HG03060 (cell line): ENCODE measurements around the gene SCRG1.
A peak's percentile ranks its signal among the peaks of the same experiment; 100 is the strongest.

Experiments
- ATAC-seq: cut with Tn5 transposase; IDR thresholded peaks from one replicate; pipeline ENCODE4 v1.9.1; 2021; ENCODE audit warnings: low read depth, moderate number of reproducible peaks; ENCODE audit not compliant: unreplicated experiment

SCRG1 gene

DNA sequence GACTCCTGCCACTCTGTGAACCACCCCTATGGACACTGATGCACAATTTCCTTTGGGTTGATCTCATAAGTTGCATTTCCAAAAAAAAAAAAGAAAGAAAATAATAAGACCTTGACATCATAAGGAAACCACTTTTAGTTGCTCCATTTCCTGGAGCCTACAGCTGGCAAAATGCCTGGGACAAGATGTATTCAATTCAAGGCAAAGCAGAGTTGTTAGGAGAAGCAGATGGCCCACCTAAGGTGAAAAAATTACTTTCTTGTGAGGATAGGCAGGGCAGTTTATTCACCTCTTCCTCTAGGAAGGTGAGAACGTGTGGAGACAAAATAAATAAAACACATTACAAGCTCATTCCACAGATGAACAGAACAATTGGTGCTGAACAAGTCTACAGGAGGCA is 14.1 kb upstream of the SCRG1 start:
- ATAC-seq = no peak

DNA sequence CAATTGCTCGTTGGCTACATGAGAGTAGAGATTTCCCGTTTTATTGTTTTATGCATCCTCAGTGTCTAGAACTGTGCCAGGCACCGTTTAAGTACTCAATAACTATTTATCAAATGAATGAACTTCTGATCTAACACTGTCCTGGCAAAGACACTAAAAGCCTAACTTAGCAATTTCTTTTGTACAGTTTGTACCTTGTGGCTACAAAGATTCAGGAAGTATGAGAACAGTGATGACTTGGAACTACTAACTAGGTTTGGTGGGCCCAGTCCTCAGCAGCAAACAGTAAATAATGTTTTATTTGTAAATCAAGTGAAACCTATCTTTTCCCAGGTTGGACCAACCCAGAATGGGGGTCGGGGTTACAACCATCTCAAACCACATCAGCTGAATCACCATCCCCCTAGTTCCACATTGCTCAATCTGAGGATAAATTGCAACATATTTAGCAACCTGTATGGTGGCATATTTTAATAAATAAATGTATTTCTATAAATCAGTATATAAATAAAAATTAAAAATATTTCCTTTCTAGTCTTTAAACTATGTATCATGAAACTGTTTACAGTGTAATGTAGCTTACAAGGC is 12.3 kb upstream of the SCRG1 start:
- no peak for ATAC-seq

DNA sequence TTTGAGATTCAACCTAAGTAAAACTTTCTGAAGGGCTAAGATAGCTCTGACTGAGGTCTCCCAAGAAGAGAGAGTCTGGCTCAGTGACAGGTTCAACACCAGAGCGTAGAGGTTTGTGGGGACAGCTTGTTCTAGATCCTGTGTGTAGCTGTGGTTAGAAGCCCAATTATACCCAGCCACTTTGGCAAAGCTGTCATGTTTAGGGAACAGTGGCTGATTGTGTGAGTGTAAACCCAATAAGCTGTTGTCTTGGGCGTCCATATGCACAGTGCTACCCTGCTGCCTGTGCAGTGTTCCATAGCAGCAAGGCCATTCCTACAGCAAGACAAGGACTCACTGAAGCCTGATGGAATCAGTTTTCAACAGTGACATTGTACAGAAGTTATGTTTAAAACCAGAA is 11.2 kb upstream of the SCRG1 start:
- ATAC-seq = no peak

DNA sequence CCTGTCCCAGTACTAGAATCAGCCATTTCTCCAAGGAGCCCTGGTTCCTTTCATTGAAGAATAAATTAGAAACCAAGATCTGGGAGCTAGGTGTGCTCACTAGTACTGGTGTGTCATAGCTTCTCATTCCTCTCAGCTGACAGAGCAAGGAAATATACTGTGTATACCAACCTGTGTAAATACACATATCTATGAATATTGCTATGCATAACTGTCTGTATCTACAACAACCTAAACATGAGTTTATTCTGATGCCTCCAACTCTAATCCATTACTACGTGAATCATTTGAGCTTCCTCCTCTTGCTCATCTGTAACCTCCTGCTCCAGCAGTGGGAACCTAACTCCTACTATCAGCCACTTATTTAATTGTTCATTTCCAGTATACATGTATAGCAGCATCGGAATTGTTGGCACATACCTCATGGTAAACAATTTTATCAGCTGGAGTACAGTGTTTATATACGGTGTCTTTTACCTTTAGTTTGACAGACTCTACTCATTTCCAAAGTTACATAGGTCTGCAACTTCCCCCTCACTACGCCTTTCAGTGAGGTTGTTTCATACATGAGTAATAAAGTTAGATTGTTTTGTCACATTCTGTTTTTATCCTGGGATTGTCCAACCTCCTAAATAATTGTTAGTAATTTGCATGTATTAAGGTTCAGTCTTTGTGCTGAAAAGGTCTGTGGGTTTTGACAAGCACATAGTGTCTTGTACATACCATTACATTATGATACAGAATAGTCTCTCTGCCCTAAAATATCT is 7.1 kb upstream of the SCRG1 start:
- no peak for ATAC-seq

DNA sequence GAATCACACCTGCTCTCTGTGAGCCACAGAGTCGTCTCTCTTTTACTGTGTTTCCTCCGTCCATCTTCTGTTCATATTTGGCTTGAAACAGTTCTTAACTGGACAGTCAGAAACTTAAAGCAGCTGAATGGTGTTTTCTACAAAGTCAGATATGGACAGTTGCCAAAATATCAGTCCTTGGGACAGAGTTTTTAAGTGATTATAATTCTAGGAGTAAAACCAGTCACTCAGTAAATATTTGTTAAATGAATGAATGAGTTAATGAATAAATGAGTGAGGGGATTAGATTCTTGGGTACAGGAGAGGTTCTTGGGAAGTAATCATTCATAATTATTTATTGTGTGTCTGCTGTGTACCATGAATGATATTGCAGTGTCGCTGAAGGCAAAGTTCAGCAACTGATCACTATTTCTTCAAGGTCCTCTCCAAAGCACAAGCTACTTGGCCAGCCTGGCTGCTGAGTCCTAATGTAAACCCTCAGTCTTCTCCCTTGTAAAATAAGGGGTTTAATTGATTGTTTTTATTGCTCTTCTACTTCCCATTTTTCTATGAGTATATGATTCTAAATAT is 5.5 kb upstream of the SCRG1 start:
- no peak for ATAC-seq

DNA sequence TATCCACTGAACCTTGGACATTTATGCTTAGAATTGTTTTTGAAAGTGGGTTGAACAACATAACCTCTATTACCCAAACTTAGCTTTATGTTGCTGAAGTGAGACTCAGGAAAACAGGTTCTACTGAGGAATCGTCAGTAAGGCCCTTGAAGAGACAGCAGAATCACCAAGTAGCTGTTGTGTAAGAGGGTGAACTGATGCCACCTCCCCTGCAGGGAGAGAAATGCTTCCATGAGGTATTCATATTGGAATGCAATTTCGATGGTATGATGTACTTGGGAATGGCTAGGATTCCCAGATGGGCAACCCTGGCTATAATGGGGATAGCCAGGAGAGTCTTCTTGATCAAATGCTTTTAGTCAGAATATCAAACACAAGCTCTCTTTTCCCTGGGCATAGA is 4.1 kb upstream of the SCRG1 start:
- ATAC-seq = no peak

DNA sequence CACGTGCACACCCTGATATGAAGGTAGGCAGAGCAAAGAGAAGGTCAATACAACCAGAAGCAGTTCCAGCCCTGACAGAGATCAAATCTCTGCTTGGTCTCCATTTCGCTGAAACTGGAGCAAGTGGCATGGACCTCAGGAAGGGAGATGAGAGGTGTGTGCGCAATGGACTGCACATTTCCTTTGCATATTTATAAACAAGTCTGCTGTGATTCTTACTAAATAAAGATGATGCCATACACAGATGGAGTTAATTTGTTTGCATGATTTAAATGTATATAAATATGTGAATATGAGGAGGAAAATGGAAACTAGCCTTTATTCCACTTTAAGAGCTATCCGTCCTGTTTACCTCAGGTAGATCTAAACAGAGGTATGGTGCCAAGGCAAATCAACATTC is 2.1 kb upstream of the SCRG1 start:
- no peak for ATAC-seq

DNA sequence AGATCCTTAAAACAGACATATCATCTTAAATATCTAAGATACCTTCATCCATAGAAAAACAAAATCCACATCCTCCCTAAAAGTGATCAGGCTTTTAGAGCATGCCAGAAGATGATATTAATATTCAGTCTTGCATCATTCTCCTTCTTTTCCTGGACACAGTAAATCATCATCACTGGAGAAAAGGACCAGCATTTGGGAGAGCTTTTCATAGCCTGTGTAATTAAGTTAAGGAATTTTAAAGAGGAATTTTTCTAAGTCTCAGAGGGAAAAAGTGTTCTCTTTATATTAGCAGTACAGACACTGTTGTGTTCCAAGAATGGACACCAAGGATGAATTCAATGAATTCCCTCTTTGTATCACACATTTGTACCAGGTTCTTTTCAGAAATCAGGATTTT is 696 bp downstream of the SCRG1 start:
- no peak for ATAC-seq

DNA sequence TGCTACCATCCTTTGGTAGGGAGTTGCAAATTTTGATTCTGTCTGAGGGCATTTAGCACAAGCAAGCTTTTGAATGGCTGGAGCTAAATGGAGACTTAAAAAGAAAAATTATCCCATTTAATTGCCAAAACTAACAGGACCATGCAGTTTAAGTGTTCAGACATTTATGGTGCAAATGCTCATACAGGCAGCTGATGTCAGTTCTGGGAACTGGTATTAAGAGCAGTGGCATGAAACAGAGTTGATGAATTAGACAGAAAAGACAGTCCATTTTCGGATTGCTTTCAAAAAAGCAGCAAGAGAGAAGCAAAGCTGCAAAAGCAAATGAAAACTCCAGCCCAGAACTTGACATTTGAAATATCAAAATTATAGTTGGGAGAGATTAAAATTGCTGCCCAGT is 1.3 kb downstream of the SCRG1 start:
- ATAC-seq = no peak

DNA sequence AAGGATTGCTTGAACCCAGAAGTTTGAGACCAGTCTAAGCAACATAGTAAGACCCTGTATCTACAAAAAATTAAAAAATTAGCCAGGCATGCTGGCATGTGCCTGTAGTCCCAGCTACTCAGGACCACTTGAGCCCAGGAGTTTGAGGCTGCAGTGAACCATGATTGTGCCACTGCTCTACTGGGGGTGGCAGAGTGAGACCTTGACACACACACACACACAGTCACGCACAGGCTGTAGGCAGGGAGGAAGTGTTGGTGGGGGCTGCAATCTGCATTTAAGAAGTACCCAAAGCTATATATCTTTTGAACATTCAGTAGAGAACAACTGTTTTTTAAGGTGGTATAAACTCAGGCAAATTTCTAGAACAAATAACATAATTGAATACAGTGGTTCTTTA is 7.2 kb downstream of the SCRG1 start:
- no peak for ATAC-seq

DNA sequence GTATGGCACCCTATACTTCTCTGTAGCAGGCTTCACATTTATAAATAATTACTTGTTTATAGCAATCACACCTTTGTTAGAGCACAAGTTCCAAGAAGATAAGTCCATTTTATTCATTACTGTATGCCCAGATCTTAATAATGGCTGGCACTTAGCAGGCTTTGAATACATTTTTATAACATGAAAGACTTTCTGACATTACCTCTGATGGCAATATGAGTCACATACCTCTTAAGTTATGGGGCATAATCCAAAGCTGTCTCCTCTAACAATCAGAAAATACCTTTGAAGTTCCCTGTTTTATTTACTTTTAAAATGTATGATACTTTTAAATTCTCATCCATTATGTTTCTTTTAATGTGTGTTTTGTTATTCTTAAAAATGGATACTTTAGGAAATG is 12.2 kb downstream of the SCRG1 start:
- no peak for ATAC-seq

DNA sequence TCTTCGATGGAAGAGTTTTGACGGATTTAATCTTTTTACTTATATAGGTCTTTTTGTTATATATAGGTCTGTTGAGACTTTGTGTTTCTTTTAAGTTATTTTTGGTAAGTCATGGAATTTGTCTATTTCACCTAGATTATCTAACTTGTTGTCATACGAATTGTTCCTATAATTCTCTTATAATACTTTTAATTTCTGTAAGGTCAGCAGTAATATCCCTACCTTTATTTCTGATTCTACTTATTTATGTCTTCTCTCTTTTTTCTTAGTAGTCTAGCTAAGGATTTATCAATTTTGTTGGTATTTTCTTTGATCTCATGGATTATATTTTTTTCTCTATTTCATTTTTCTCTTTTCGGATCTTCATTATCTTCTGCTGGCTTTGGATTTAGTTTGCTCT is 16.6 kb downstream of the SCRG1 start:
- no peak for ATAC-seq

DNA sequence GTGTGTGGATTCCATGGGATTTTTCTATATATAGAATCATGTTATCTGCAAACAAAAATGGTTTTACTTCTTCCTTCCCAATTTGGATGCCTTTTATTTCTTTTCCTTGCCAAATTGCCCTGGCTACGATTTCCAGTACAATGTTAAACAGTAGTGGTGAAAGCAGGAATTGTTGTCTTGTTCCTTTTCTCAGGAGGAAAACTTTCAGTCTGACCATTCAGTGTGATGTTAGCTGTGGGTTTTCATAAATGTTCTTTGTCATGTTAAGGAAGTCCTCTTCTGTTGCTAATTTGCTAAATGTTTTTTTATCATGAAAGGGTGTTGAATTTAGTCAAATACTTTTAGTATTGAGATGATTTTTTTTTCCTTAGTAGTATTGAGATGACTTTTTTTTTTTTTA is 17.3 kb downstream of the SCRG1 start:
- ATAC-seq = no peak

DNA sequence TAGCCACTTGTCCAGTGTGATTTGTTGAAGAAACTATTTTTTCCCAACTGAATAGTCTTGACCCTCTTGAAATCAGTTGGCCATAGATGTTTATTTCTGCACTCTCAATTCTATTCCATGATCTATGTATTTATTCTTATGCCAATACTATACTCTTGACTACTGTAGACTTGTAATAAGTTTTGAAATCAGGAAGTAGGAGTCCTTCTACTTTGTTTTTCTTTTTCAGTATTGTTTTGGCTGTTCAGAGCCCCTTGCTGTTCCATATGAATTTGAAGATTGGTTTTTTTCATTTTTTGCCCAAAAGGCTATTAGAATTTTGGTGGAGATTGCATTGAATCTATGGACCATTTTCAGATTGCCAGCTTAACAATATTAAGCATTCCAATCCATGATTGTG is 17.9 kb downstream of the SCRG1 start:
- no peak for ATAC-seq

DNA sequence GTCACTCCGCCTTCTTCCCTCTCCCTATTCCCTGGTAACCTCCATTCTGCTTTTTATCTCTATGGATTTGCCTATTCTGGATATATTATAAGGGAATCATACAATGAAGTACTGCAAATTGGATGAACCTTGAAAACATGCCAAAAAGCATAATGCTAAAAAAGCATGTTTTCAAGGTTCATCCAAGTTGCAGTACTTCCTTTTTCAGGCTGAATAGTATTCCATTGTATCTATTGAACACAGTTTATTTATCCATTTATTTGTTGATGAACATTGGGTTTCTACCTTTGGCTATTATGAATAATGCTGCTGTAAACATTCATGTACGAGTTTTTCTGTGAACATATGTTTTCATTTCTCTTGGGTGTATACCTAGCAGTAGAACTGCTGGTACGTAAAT is 19.0 kb downstream of the SCRG1 start:
- no peak for ATAC-seq

DNA sequence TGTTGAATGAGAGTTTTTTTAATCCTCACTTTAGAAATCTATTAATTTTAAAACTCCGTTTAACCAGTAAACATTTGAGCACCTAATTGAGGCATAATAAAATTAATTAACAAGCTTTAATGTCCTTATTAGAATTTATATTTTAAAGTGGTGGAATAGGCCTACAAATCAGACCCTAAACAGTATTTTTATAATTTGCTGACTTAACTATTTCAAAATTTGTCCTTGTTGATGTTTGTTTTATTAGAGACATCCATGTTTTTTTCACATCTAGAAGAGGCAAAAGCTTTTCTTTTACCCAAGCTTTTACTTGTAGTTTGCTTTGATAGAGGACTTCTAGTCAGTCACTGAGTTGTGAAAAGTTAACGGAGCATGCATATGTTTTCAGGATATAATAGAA is 24.3 kb downstream of the SCRG1 start:
- ATAC-seq = no peak

DNA sequence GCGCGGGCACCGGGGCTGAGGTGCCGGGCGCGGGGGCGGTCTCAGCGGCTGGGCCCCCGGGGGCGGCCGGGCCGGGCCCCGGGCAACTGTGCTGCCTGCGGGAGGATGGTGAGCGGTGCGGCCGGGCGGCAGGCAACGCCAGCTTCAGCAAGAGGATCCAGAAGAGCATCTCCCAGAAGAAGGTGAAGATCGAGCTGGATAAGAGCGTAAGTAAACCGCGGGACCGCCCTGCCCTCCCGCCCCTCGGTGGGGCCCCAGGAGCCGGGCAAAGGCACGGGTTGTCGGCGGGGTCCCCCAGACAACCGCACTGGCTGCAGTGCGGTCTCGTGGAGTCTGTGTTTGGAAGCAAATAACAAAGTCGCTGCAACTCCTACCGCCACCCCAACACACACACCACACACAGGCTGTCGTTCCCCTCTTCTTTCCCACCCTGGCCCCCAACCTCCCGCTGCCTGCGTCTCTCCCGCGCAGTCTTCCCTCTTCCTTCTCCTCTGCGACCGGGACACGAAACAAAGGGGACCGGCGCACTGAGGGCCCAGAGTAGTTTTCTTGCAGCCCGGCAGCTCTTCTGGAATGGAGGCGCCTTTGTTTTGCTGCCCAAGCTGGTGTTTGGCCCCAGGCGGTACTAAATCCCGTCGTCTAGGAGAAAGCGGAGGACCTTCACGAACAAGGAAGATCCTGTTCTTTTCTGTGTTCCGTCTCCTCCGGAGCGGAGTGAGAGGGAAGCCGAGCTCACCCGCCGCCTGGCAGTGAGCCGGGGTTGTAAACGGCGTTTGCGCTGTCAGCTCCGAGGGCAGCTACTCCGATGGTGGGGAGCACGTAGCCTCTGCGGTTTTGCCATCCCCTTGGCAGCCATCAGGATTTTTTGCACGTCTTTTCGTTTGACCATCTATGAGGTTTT is 27.4 kb downstream of the SCRG1 start:
- peak; percentile 0 for ATAC-seq

DNA sequence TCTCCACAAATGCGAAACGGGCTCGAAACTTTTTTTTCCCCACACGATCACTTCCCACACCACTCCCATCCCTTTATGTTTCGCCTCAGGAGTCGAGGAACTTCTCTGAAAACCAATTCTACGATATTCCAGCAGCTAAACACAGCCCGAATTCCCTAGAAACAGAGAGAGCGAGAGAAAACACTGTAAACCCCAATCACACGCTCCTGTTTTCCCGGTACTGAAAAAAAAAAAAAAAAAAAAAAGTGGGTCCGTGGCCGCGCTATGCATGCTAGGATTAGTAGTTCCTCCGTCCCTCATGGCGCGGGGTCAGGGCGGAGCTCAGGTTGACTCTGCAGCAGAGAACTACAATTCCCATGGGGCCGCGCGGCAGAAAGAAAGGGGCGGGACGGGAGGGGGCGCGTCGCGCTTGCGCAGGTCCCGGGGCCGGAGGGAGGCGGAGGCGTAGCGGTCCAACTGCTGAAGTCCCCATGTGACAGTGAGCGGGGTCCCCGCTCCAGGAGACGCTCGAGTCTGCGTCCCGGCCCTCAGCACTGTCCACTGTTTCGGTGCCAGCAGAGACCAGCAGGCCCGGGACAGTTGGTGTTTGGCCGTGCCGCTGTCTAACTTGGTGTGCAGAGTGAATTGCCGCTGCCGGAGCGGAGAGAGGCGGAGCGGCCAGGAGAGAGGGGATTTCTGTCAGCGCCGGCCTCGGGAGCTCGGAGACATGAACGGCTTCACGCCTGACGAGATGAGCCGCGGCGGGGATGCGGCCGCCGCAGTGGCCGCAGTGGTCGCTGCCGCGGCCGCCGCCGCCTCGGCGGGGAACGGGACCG is 28.2 kb downstream of the SCRG1 start, which contains the start of gene SAP30:
Gene SAP30 (plus strand): TSS at position 478 of the 815 bp plus-strand sequence. CDS start 229 bp downstream, at position 707.
- ATAC-seq = peak; percentile 56

DNA sequence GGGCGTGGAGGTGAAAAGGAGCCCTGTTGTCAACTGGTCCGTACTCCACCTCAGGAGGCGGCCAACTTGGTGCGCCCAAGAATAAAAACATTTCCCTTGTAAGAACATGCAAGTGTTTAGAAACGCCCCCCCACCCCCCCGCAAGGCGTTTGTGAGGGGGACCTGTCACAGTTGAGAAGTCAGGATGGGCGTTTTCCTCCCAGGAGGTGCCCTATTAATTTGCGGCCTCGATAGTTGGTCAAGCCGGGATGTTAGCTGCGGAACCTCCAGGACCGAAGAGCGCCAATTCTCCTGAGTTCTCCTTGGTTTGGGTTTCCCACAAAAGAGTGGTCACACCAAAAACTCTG is 28.8 kb downstream of the SCRG1 start:
- no peak for ATAC-seq

DNA sequence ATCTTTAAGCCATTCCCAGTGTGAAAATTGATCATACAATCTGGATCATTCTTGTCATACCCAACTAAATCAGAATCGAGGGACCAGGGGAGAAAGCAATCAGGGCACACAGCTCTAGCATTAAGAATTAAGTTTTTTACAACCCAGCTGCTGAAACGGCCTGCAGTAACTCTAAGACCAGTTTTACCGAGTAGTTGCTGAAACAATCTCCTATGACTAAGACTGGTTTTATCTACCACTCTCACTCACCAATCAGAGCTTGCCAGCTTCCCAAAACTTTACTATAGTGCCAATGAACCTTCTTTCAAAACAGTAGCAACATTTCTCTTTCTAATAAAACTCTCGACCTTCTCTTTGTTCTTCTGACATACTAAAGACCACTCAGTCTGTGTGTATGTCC is 31.0 kb downstream of the SCRG1 start:
- no peak for ATAC-seq
